NCI-H1092 (cell line): Measurements from ENCODE around the gene EPB41.
"Not testable (repeated sequence)": the region's sequence is repeated elsewhere in the genome, so short reads cannot be mapped to it uniquely, and the experiment has no call there.

Experiments used
- DNase-seq: peaks from one replicate; lab custom pipeline; 2025; lab: John Stamatoyannopoulos, UW

EPB41 gene

GRCh38 chr1:28914228-28915030 lies at the start of gene EPB41:
Gene EPB41 (plus strand): TSS chr1:28914569. CDS start chr1:28987438, 72,869 bp downstream.
- peak; percentile 98 for DNase-seq

GRCh38 chr1:28864695-28865094 lies 49.7 kb upstream of the EPB41 start:
- DNase-seq: no peak

GRCh38 chr1:28865997-28866650 lies 48.2 kb upstream of the EPB41 start:
- DNase-seq: no peak

GRCh38 chr1:28867850-28868249 lies 46.5 kb upstream of the EPB41 start:
- DNase-seq: no peak

GRCh38 chr1:28869952-28870351 lies 44.4 kb upstream of the EPB41 start:
- DNase-seq: no peak

GRCh38 chr1:28871631-28872401 lies 42.6 kb upstream of the EPB41 start:
- no peak for DNase-seq

- not testable (repeated sequence) for DNase-seq
These were observed 39.2 kb upstream of the EPB41 start for GRCh38 chr1:28875134-28875533.

GRCh38 chr1:28877132-28877781 lies 37.1 kb upstream of the EPB41 start:
- DNase-seq: peak; percentile 63

GRCh38 chr1:28878796-28879195 lies 35.6 kb upstream of the EPB41 start:
- DNase-seq: no peak

GRCh38 chr1:28882009-28882628 lies 32.2 kb upstream of the EPB41 start:
- DNase-seq: peak; percentile 90

- DNase-seq: no peak
These were observed 31.1 kb upstream of the EPB41 start for GRCh38 chr1:28883242-28883616.

GRCh38 chr1:28885472-28885877 lies 28.9 kb upstream of the EPB41 start:
- DNase-seq: no peak

- no peak for DNase-seq
These were observed 28.2 kb upstream of the EPB41 start for GRCh38 chr1:28885977-28886730.

GRCh38 chr1:28886731-28887418 lies 27.5 kb upstream of the EPB41 start:
- DNase-seq: peak; percentile 48

GRCh38 chr1:28887419-28887834 lies 26.9 kb upstream of the EPB41 start:
- no peak for DNase-seq

GRCh38 chr1:28887835-28888682 lies 26.3 kb upstream of the EPB41 start:
- no peak for DNase-seq

GRCh38 chr1:28888915-28889314 lies 25.5 kb upstream of the EPB41 start:
- no peak for DNase-seq

- no peak for DNase-seq
These were observed 25.0 kb upstream of the EPB41 start for GRCh38 chr1:28889357-28889756.

- no peak for DNase-seq
These were observed 23.9 kb upstream of the EPB41 start for GRCh38 chr1:28890435-28890834.
